ENCODE measurements around the gene IQCN.

Gene IQCN

GRCh38 chr19:18295034-18295451, 20.8 kb upstream of the IQCN start:
- no peak for TF ChIP-seq FOXM1 (IDR thresholded peaks at IDR 0.05; ENCODE audit: borderline replicate concordance, low read depth)
- no peak for TF ChIP-seq TEAD4 (IDR thresholded peaks at IDR 0.05)
- TF ChIP-seq EP300 (IDR thresholded peaks at IDR 0.05; ENCODE audit: borderline replicate concordance), result no peak
- no peak for TF ChIP-seq EGR1 (IDR thresholded peaks at IDR 0.05)
- TF ChIP-seq YY1 (IDR thresholded peaks at IDR 0.05; ENCODE audit: low read depth), result no peak
- no peak for TF ChIP-seq CEBPB (IDR thresholded peaks at IDR 0.05)
- TF ChIP-seq RAD21 (IDR thresholded peaks at IDR 0.05; ENCODE audit: low read depth), result no peak
- TF ChIP-seq ZBTB7A (IDR thresholded peaks at IDR 0.05; ENCODE audit: low read depth), result no peak
- no peak for TF ChIP-seq MAX (IDR thresholded peaks at IDR 0.05)
- no peak for TF ChIP-seq NFIC (IDR thresholded peaks at IDR 0.05)
- no peak for TF ChIP-seq TAF1 (IDR thresholded peaks at IDR 0.05; ENCODE audit: low read depth)
- TF ChIP-seq TCF12 (IDR thresholded peaks at IDR 0.05; ENCODE audit: low read depth), result no peak
- no peak for TF ChIP-seq REST (IDR thresholded peaks at IDR 0.05; ENCODE audit: low read depth)
- TF ChIP-seq USF1 (IDR thresholded peaks at IDR 0.05), result no peak
- no peak for TF ChIP-seq CREB1 (IDR thresholded peaks at IDR 0.05; ENCODE audit: low read depth)

- TF ChIP-seq EP300 (IDR thresholded peaks at IDR 0.05; ENCODE audit: borderline replicate concordance) (no peak), EGR1 (IDR thresholded peaks at IDR 0.05) (no peak), YY1 (IDR thresholded peaks at IDR 0.05; ENCODE audit: low read depth) (no peak), CREB1 (IDR thresholded peaks at IDR 0.05; ENCODE audit: low read depth) (no peak), USF1 (IDR thresholded peaks at IDR 0.05) (no peak), MAX (IDR thresholded peaks at IDR 0.05) (no peak)
Observed at GRCh38 chr19:18294467-18294864, 20.2 kb upstream of the IQCN start.

GRCh38 chr19:18293642-18294466, 19.6 kb upstream of the IQCN start:
- TF ChIP-seq TEAD4 (IDR thresholded peaks at IDR 0.05) (no peak), USF1 (IDR thresholded peaks at IDR 0.05) (no peak), TAF1 (IDR thresholded peaks at IDR 0.05; ENCODE audit: low read depth) (no peak), FOXM1 (IDR thresholded peaks at IDR 0.05; ENCODE audit: borderline replicate concordance, low read depth) (no peak), RAD21 (IDR thresholded peaks at IDR 0.05; ENCODE audit: low read depth) (no peak), CEBPB (IDR thresholded peaks at IDR 0.05) (no peak), MAX (IDR thresholded peaks at IDR 0.05) (no peak), YY1 (IDR thresholded peaks at IDR 0.05; ENCODE audit: low read depth) (no peak), CREB1 (IDR thresholded peaks at IDR 0.05; ENCODE audit: low read depth) (no peak)

- TF ChIP-seq YY1 (IDR thresholded peaks at IDR 0.05; ENCODE audit: low read depth), result no peak
- 0 out of 2 replicates have a peak, but pooled peaks have one; percentile 26 for TF ChIP-seq MAX (IDR thresholded peaks at IDR 0.05)
Observed at GRCh38 chr19:18292810-18293641, 18.8 kb upstream of the IQCN start.

GRCh38 chr19:18292462-18292809, 18.2 kb upstream of the IQCN start:
- TF ChIP-seq TEAD4 (IDR thresholded peaks at IDR 0.05) (no peak), MAX (IDR thresholded peaks at IDR 0.05) (no peak), CEBPB (IDR thresholded peaks at IDR 0.05) (peak; percentile 86), EGR1 (IDR thresholded peaks at IDR 0.05) (no peak)

GRCh38 chr19:18291590-18292461, 17.6 kb upstream of the IQCN start:
- no peak for TF ChIP-seq YY1 (IDR thresholded peaks at IDR 0.05; ENCODE audit: low read depth)
- TF ChIP-seq TEAD4 (IDR thresholded peaks at IDR 0.05), result peak; percentile 89
- TF ChIP-seq NFIC (IDR thresholded peaks at IDR 0.05), result 0 out of 2 replicates have a peak, but pooled peaks have one; percentile 3
- TF ChIP-seq USF1 (IDR thresholded peaks at IDR 0.05), result no peak
- TF ChIP-seq CREB1 (IDR thresholded peaks at IDR 0.05; ENCODE audit: low read depth), result peak; percentile 84
- TF ChIP-seq RAD21 (IDR thresholded peaks at IDR 0.05; ENCODE audit: low read depth), result no peak
- no peak for TF ChIP-seq FOXM1 (IDR thresholded peaks at IDR 0.05; ENCODE audit: borderline replicate concordance, low read depth)
- no peak for TF ChIP-seq CEBPB (IDR thresholded peaks at IDR 0.05)
- peak; percentile 93 for TF ChIP-seq EGR1 (IDR thresholded peaks at IDR 0.05)
- TF ChIP-seq TAF1 (IDR thresholded peaks at IDR 0.05; ENCODE audit: low read depth), result no peak; the same call in 1 of the 2 replicates
- TF ChIP-seq REST (IDR thresholded peaks at IDR 0.05; ENCODE audit: low read depth), result no peak
- TF ChIP-seq TCF12 (IDR thresholded peaks at IDR 0.05; ENCODE audit: low read depth), result peak; percentile 60; the same call in 1 of the 2 replicates
- TF ChIP-seq MAX (IDR thresholded peaks at IDR 0.05), result peak; percentile 82
- TF ChIP-seq EP300 (IDR thresholded peaks at IDR 0.05; ENCODE audit: borderline replicate concordance), result peak; percentile 33; the same call in 1 of the 2 replicates
- TF ChIP-seq ZBTB7A (IDR thresholded peaks at IDR 0.05; ENCODE audit: low read depth), result peak; percentile 96
